GM18508 (cell line): ENCODE measurements around the gene TESMIN.

Experiments used
- ATAC-seq: cut with Tn5 transposase; IDR thresholded peaks from one replicate; pipeline ENCODE4 v1.9.1; 2021; ENCODE audit warnings: moderate number of reproducible peaks; ENCODE audit not compliant: insufficient read depth, unreplicated experiment

TESMIN gene

DNA sequence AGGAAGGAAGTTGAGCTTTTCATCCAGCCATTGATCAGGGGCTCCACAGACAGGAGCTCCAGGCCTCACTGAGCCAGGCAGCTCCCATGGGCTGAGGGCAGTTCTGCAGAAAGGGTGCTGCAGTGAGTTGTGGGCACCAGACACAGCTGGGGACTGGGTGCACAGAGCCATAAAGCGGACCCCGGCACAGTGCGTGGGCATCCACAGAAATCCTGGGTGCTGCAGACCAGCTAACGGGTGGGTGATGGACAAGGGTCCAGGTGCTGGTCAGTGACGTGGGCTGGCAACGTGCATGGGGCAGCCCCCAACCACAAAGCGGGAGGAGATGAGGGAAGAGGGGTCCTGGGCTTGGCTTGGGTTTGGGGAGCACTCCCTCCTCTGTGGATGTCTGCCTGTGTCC is 86.4 kb downstream of the TESMIN start:
- ATAC-seq, result no peak

DNA sequence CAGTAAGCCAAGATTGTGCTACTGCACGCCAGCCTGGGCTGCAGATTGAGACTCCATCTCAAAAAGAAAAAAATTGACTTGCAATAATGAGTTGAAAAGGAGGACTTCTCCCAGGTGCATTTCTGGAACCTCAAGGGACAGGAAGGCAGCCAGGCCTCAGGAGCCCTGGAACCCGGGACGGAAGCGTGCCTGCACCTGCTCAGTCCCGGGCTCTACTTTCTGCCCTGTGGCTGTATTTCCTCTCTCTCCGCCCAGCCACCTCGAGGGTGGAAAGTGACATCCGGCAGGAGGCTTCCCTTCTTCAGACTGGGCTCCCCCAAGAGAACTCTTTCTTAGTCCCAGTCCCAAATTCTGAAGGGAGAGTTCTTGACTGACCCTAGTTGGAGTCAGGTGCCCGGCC is 87.2 kb downstream of the TESMIN start:
- ATAC-seq, result no peak

DNA sequence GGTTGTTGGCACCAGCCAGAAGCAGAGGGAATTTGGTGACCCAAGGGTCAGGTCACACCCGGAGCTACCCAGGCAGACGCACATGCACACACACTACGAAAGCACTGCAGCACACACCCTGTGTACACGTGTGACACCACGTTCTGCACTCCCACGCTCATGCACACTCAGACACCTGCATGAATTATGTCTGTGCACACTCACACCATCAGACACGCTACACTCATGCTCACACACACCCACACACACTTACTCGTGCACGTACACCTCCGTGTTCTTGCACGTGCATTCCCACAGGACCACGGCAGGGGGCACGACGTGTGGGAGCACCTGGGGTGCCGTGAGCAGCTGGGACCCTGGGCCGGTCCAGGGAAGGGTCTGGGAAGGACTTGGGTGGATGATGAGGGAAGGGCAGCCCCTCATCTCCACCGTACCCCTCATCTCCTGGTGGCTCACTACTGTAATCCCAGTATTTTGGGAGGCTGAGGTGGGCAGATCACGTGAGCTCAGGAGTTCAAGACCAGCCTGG is 87.8 kb downstream of the TESMIN start:
- ATAC-seq, result no peak

DNA sequence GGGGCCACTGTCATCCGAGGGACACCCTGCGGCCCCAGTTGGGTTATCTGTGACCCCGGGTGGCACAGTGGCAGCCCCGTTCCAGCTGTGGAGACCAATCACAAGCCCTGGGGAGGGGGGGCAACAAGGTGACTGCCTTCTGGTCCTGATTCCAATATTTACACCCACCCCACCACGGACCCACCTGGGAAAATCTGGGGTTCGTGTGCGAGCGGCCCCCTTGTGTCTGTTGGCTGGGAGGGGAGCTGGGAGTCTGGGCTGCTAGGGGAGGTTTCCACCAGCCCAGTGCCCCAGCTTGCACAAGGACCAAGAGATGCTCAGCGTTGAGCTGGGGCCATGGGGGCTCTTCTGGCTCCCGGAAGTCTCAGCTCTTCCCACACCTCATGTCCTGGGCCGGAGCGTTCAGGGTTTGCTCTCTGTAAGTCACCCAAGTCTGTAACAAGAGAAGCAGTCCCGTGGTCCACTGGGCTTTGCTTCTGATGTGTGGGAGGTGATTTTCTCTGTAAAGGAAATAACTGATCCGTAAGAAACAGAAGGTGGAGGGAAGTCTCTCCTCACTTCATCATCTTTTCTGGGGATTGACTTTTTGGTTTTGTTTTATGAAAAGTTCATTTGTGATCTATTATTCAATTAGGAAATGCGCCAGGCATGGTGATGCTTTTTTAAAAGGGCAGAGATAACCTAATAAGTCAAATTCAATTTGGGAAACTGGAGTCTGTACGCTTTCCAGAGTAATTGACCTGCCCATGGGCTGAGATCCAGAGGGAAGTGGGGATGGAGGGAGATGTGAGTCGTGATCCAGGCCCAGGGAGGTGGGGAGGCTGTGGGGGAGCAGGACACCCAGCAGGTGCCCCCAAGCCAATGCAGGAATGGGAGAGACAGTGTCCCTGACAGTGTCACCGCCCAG is 89.4 kb downstream of the TESMIN start:
- no peak for ATAC-seq

DNA sequence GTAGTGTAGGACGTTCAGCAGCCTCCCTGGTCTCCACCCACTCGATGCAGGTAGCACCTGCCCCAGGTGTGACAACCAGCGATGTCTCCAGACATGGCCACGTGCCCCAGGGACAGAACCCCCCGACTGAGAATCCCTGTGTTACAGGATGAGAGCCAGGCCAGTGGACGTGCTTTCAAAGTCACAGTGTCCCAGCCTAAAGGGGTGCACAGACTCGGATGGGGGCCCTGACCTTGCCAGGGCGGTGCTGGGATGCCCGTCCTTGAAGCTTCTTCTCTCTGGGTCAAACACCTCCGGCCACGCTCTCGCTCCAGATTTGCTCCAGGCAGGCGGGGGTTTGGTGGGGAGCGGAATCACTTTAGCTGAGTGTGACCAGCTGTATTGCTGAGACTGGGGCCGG is 90.3 kb downstream of the TESMIN start:
- ATAC-seq, result no peak

DNA sequence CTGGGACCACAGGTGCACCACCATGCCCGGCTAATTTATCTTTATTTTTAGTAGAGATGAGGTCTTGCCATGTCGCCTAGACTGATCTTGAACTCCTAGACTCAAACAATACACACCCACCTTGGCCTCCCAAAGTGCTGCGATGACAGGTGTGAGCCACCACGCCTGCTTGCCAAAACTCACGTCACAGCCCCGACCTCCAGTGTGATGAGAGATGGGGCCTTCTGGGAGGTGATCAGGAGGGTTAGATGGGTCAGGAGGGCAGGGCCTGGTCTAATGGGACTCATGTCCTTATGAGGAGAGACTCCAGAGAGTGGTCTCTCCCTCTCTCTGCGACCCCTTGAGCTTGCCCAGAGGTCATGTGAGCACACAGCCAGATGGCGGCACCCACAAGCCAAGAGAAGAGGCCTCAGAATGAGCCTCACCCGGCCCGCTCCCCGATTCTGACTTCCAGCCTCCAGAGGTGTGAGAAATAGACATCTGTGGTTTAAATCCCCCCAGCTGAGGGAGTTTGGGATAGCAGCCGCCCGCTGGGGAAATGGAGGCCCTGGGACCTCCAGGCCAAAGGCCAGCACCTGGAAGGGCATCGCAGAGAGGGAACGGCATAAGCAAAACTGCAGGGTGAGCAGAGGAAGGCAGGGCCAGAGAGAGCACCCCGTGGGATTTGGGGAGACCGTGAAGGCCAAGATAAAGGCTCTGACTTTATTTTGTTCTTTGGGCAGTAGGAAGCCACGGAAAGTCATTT is 91.1 kb downstream of the TESMIN start:
- ATAC-seq, result no peak

DNA sequence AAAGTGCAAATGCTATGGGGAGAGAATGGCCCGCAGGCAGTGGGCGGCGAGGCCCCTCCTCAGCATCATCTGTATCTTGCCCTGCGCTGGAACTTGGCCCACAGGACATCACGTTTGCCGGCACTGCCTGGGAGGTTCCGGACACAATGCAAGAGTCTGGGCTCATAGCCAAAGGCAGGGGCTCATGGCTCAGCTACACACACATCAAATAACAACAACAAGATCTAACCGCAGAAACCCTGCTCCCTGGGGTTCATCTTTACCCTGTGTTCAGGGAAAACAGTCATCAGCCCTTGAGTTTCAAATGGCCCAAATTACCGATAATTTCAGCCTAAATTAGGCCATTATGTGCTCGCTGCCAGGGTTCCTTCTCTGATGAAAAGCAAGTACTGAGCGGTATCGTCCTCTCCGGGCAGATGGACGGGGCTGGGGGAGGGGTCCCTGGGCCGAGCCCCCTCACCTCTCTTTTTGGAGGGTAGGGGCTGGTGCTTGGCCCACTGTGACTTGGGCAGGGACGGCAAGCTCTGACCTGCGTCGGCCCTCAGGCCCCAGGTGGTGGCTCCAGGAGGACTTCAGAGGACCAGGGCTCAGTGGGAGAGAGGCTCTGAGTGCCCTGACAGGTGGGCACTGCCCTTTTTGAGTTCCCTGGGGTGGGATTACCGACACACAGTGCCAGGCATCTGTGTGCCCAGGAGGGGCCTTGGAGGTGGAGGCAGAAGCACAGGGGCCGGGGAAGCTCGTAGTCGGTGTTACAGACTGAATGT is 92.0 kb downstream of the TESMIN start:
- no peak for ATAC-seq

DNA sequence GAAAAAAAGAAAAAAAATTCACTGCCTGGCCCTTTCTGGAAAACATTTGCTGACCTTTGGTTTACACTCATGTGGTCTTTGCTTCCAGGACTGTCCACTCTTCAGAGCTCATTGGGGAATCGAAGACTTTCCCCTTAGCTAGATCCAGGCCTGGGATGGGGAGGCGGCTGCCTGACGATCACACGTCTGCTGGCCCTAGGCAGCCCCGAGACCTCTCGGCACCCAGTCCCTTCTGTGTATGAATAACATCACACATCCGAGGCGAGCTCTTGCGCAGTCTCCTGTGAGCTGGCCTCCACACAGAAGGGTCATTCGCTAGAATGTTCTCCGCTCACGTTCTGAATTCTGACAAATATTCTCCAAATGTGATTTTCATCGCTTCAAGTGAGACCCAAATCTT is 92.7 kb downstream of the TESMIN start:
- ATAC-seq, result no peak

DNA sequence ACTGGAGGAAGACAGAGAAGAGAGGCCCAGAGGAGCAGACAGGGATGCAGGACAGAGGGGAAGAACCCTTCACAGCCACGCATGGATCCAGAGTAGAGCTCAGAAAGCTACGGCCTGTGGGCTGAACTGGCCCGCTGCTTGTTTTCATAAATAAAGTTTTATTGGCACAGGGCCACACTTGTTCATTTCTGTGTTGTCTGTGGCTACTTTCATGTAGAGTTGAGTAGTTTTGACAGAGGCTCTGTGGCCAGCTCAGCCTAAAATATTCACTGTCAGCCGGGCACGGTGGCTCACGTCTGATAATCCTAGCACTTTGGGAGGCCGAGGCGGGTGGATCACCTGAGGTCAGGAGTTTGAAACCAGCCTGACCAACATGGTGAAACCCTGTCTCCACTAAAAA is 93.2 kb downstream of the TESMIN start:
- no peak for ATAC-seq
